H1 (cell line): ENCODE results near the gene ESYT1. TPM values are rescaled to one million over a fixed set of nuclear protein-coding genes. Genes with fewer than 3 reads are reported as not detected.

Experiments
- RFX5 ChIP-seq: IDR thresholded peaks from 2 replicates; pipeline ENCODE4 v1.6.1; 2011; ENCODE audit warnings: low read depth, low read length, improper control_type of control experiment, borderline replicate concordance
- SIRT6 ChIP-seq: IDR thresholded peaks from one replicate; pipeline ENCODE4 v1.7.1; 2012; ENCODE audit warnings: low read length, inconsistent platforms
- SRF ChIP-seq: IDR thresholded peaks from 2 replicates; pipeline ENCODE4 v1.6.1; 2011; ENCODE audit warnings: mild to moderate bottlenecking, low read depth, low read length, moderate library complexity
- polyA plus RNA-seq, 7 experiments: library from polyadenylated mRNA; depleted of rRNA in 3 of 7; stranded (reverse) in 5 of 7; unstranded in 2 of 7; fragments of >200 nt in 5 of 7; fragments of 200-250 nt in 2 of 7; gene quantifications; 1 replicate in 5 of 7; 2 replicates in 1 of 7; 4 replicates in 1 of 7; pipeline versions ENCODE4 v1.2.1 to v1.2.3, GENCODE V29; 2011 to 2013; ENCODE audit warnings: missing spikeins in 2 of 7, mixed read lengths in 2 of 7
- total RNA-seq: library from RNA; stranded (reverse); fragmentation: NEBNext Ultra II Directional; extraction: Animal tissue kit (Norgen Biotek cat#: 25700); gene quantifications from 2 replicates; pipeline ENCODE4 v1.2.1, GENCODE V29; 2021

The ESYT1 gene
- total and polyA plus RNA-seq, 2 of the 8 experiments (the other 6 are each of a cell fraction or from before 2014, with no cell fraction given), result 86.9 to 165 TPM

DNA sequence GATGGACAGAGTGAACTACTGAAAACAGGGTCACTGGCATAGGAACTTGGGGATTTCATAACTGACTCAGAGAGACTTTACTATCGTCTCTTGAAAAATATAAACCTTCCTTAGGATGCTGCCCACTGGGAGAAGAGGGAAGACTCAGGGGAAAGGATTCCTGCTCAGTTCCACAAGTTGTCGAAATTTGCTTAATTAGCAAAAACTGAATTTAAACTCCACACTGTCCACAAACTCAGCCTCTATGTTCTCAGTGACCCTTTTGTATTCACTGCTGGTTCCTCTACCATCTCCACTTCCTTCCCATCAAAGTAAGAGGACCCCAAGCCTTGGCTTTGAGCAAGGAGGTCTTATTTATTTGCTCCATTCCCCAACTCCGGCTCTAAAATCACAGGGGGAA is 17.1 kb downstream of the ESYT1 start (continued):
- TF ChIP-seq RFX5 (no peak), SIRT6 (no peak), SRF (no peak)
